Endothelial cell (in vitro differentiated cells): Measurements from ENCODE around the gene NUDT3. TPM values are rescaled to one million over a fixed set of nuclear protein-coding genes. Genes with fewer than 3 reads are reported as not detected.
A peak's percentile ranks its signal among the peaks of the same experiment; 100 is the strongest.
"Not testable (repeated sequence)": the region's sequence is repeated elsewhere in the genome, so short reads cannot be mapped to it uniquely, and the experiment has no call there.

Experiments
- DNase-seq: peaks from one replicate; pipeline ENCODE4 v3.0.0; 2021; ENCODE audit warnings: low spot score
- H3K27ac Mint-ChIP-seq: one replicate; pipeline ENCODE4 v1.8.0; 2021; ENCODE audit warnings: mixed read lengths, inconsistent platforms; ENCODE audit not compliant: unreplicated experiment
- H3K27me3 Mint-ChIP-seq: one replicate; pipeline ENCODE4 v1.8.0; 2021; ENCODE audit warnings: mild to moderate bottlenecking, moderate library complexity, mixed read lengths, inconsistent platforms; ENCODE audit not compliant: unreplicated experiment
- H3K36me3 Mint-ChIP-seq: one replicate; pipeline ENCODE4 v1.8.0; 2021; ENCODE audit warnings: mild to moderate bottlenecking, low read depth, mixed read lengths, inconsistent platforms; ENCODE audit not compliant: unreplicated experiment
- H3K4me1 Mint-ChIP-seq: one replicate; pipeline ENCODE4 v1.8.0; 2021; ENCODE audit warnings: mild to moderate bottlenecking, mixed read lengths, inconsistent platforms; ENCODE audit not compliant: unreplicated experiment
- H3K4me3 Mint-ChIP-seq: one replicate; pipeline ENCODE4 v1.8.0; 2021; ENCODE audit warnings: mild to moderate bottlenecking, mixed read lengths, inconsistent platforms; ENCODE audit not compliant: unreplicated experiment
- H3K9me3 Mint-ChIP-seq: one replicate; pipeline ENCODE4 v1.8.0; 2021; ENCODE audit warnings: mixed read lengths, inconsistent platforms; ENCODE audit not compliant: unreplicated experiment
- CTCF ChIP-seq: fragments of 200-600 bp; sonication (generic); IDR thresholded peaks from one replicate; pipeline ENCODE4 v1.5.0; 2021; ENCODE audit warnings: antibody characterized with exemption; ENCODE audit not compliant: unreplicated experiment
- total RNA-seq: library from RNA; stranded (reverse); fragmentation: NEBNext Ultra II Directional; extraction: Animal tissue kit (Norgen Biotek cat#: 25700); gene quantifications from one replicate; pipeline ENCODE4 v1.2.1, GENCODE V29; 2021; ENCODE audit not compliant: unreplicated experiment

NUDT3 gene
- total RNA-seq, 1 donor from 2014 or later: 52.0 TPM

GRCh38 chr6:34324738-34325444 lies 67.6 kb downstream of the NUDT3 start:
- peaks cover 32% of the 10 kb centered on the region for H3K4me1 Mint-ChIP-seq
- no peak for DNase-seq

GRCh38 chr6:34324221-34324620 lies 68.2 kb downstream of the NUDT3 start:
- not testable (repeated sequence) for H3K9me3 Mint-ChIP-seq, DNase-seq, H3K27ac Mint-ChIP-seq, H3K27me3 Mint-ChIP-seq, H3K4me3 Mint-ChIP-seq
- Mint-ChIP-seq H3K4me1 (peaks cover 38% of the 10 kb centered on the region), H3K36me3 (peaks cover 13% of the 10 kb centered on the region)

More at GRCh38 chr6:34324738-34325444, 67.6 kb downstream of the NUDT3 start:
- H3K4me3 Mint-ChIP-seq: no peak overlapping the region
- H3K27ac Mint-ChIP-seq: peak overlapping the region; percentile 57
- peaks cover 15% of the 10 kb centered on the region for H3K36me3 Mint-ChIP-seq
- peaks cover 8% of the 10 kb centered on the region for H3K27me3 Mint-ChIP-seq
- H3K9me3 Mint-ChIP-seq: no peaks in the 10 kb centered on the region
- TF ChIP-seq CTCF: no peak

GRCh38 chr6:34323300-34323699 lies 69.2 kb downstream of the NUDT3 start:
- Mint-ChIP-seq H3K36me3 (peaks cover 13% of the 10 kb centered on the region), H3K4me3 (no peak overlapping the region), H3K9me3 (no peaks in the 10 kb centered on the region), H3K27ac (no peak overlapping the region), H3K4me1 (peaks cover 46% of the 10 kb centered on the region), H3K27me3 (peaks cover 7% of the 10 kb centered on the region)
- no peak for DNase-seq
- TF ChIP-seq CTCF: no peak

GRCh38 chr6:34322732-34323131 lies 69.7 kb downstream of the NUDT3 start:
- Mint-ChIP-seq H3K27ac (peak overlapping the region; percentile 91), H3K4me1 (peaks cover 50% of the 10 kb centered on the region), H3K27me3 (peaks cover 7% of the 10 kb centered on the region), H3K9me3 (no peaks in the 10 kb centered on the region), H3K36me3 (peaks cover 13% of the 10 kb centered on the region), H3K4me3 (no peak overlapping the region)
- TF ChIP-seq CTCF: no peak
- DNase-seq: no peak

GRCh38 chr6:34321821-34322220 lies 70.6 kb downstream of the NUDT3 start:
- no peak for DNase-seq
- peaks cover 55% of the 10 kb centered on the region for H3K4me1 Mint-ChIP-seq
- H3K4me3 Mint-ChIP-seq: no peak overlapping the region
- TF ChIP-seq CTCF: no peak
- H3K27me3 Mint-ChIP-seq: peaks cover 5% of the 10 kb centered on the region
- peaks cover 11% of the 10 kb centered on the region for H3K36me3 Mint-ChIP-seq
- H3K27ac Mint-ChIP-seq: peak overlapping the region; percentile 91
- no peaks in the 10 kb centered on the region for H3K9me3 Mint-ChIP-seq
